PC-3 (cell line): ENCODE results near the gene DXO. TPM values are rescaled to one million over a fixed set of nuclear protein-coding genes. Genes with fewer than 3 reads are reported as not detected.

Experiments
- ATAC-seq: fragments of 200-7000 bp; cut with Tn5 transposase; 2 replicates; pipeline ENCODE4 v1.9.1; 2020; ENCODE audit warnings: mild to moderate bottlenecking, moderate library complexity
- BruUV-seq: library from RNA; stranded (reverse); fragments of 400-500 nt; replicated peaks from 2 replicates; lab custom pipeline; 2021; lab: Mats Ljungman, UMichigan
- CTCF ChIA-PET: fragments of 300-600 bp; sonication (Branson Sonifier 250); formaldehyde crosslinking; loops from one replicate; lab custom pipeline; 2022; ENCODE audit warnings: antibody characterized with exemption; lab: Charles Lee
- POLR2A ChIA-PET: fragments of 300-600 bp; sonication (Branson Sonifier 250); formaldehyde crosslinking; loops from one replicate; lab custom pipeline; 2022; ENCODE audit warnings: antibody characterized with exemption; ENCODE audit not compliant: unreplicated experiment; lab: Charles Lee
- DNase-seq: peaks from one replicate; pipeline ENCODE4 v3.0.0-alpha.2; 2015
- H2AFZ ChIP-seq: fragments of 300-600 bp; sonication (generic); 2 replicates; pipeline ENCODE4 v1.6.0; 2016; ENCODE audit warnings: antibody characterized with exemption, low read length
- H3F3A ChIP-seq: fragments of 300-600 bp; sonication (generic); one replicate; pipeline ENCODE4 v1.6.0; 2017; ENCODE audit warnings: antibody characterized with exemption, low read length, control low read depth, mild to moderate bottlenecking; ENCODE audit not compliant: unreplicated experiment
- H3K27ac ChIP-seq: fragments of 300-600 bp; sonication (generic); 2 replicates; pipeline ENCODE4 v1.5.1; 2016; ENCODE audit warnings: mild to moderate bottlenecking, low read length
- H3K27me3 ChIP-seq: fragments of 300-600 bp; sonication (generic); 2 replicates; pipeline ENCODE4 v1.6.1; 2016; ENCODE audit warnings: low read length, mixed read lengths
- H3K36me3 ChIP-seq: fragments of 300-600 bp; sonication (generic); 2 replicates; pipeline ENCODE4 v1.6.1; 2016; ENCODE audit warnings: low read depth, mixed run types, low read length, mixed read lengths
- H3K4me1 ChIP-seq: fragments of 300-600 bp; sonication (generic); 2 replicates; pipeline ENCODE4 v1.5.1; 2016; ENCODE audit warnings: low read length; ENCODE audit not compliant: insufficient read depth
- H3K4me2 ChIP-seq: fragments of 300-600 bp; sonication (generic); 2 replicates; pipeline ENCODE4 v1.6.0; 2016; ENCODE audit warnings: low read length
- H3K4me3 ChIP-seq: fragments of 300-600 bp; sonication (generic); 2 replicates; pipeline ENCODE4 v1.5.1; 2016; ENCODE audit warnings: mild to moderate bottlenecking, low read length, mixed read lengths
- H3K79me2 ChIP-seq: fragments of 300-600 bp; sonication (generic); 2 replicates; pipeline ENCODE4 v1.6.1; 2017; ENCODE audit warnings: low read length, mixed read lengths
- H3K9ac ChIP-seq: fragments of 300-600 bp; sonication (generic); 2 replicates; pipeline ENCODE4 v1.6.0; 2016; ENCODE audit warnings: mild to moderate bottlenecking, low read length
- H3K9me2 ChIP-seq: fragments of 300-600 bp; sonication (generic); replicated peaks from 2 replicates; pipeline ENCODE4 v1.6.1; 2016; ENCODE audit warnings: mixed run types, low read length, mixed read lengths
- H3K9me3 ChIP-seq: fragments of 300-600 bp; sonication (generic); 2 replicates; pipeline ENCODE4 v1.6.1; 2016; ENCODE audit warnings: low read length, mixed read lengths
- H4K20me1 ChIP-seq: fragments of 300-600 bp; sonication (generic); 2 replicates; pipeline ENCODE4 v1.6.1; 2016; ENCODE audit warnings: low read length, mixed read lengths
- CTCF ChIP-seq: fragments of 300-600 bp; sonication (generic); conservative IDR thresholded peaks from 2 replicates; pipeline ENCODE4 v1.5.1; 2017; ENCODE audit warnings: antibody characterized with exemption, low read depth, mild to moderate bottlenecking, low read length
- EZH2 ChIP-seq: fragments of 300-600 bp; sonication (generic); IDR thresholded peaks from one replicate; pipeline ENCODE4 v1.6.1; 2017; ENCODE audit warnings: antibody characterized with exemption, mild to moderate bottlenecking, low read length; ENCODE audit not compliant: unreplicated experiment
- EZH2phosphoT487 ChIP-seq: fragments of 300-600 bp; sonication (generic); IDR thresholded peaks from 2 replicates; pipeline ENCODE4 v1.6.1; 2018; ENCODE audit warnings: mild to moderate bottlenecking, antibody characterized with exemption, low read length, borderline replicate concordance
- intact Hi-C: fragments of 100-400 bp; cut with micrococcal nuclease; formaldehyde crosslinking; loops from 2 replicates; pipeline ENCODE4 v1.9.0; 2023
- total RNA-seq: library from RNA; depleted of rRNA; stranded (reverse); fragments of >200 nt; gene quantifications from 2 replicates; pipeline ENCODE4 v1.2.3, GENCODE V29; 2014

DXO gene
- total RNA-seq, 1 experiment from 2014 or later, result 27.1 TPM

- H3K9me3 ChIP-seq, result no peaks in the 10 kb centered on the region
- no TSS peak for BruUV-seq
- no peak overlapping the region for H3K9ac ChIP-seq
- no peak overlapping the region for H3K4me2 ChIP-seq
- TF ChIP-seq EZH2phosphoT487 (no peak), CTCF (no peak), EZH2 (no peak)
- DNase-seq, result no peak
- ATAC-seq, result no peak
- no peaks in the 10 kb centered on the region for H3F3A ChIP-seq
- no peaks in the 10 kb centered on the region for H3K9me2 ChIP-seq
- H3K36me3 ChIP-seq, result peaks cover 53% of the 10 kb centered on the region
- H3K4me3 ChIP-seq, result no peak overlapping the region
- ChIA-PET POLR2A (no interaction called here), CTCF (no interaction called here)
- peaks cover 9% of the 10 kb centered on the region for H3K4me1 ChIP-seq
- no peaks in the 10 kb centered on the region for H4K20me1 ChIP-seq
- peaks cover 13% of the 10 kb centered on the region for H3K79me2 ChIP-seq
- H2AFZ ChIP-seq, result no peak overlapping the region
- no peaks in the 10 kb centered on the region for H3K27me3 ChIP-seq
- H3K27ac ChIP-seq, result no peak overlapping the region
- intact Hi-C loops, result no loop called here
Observed at GRCh38 chr6:31963921-31964320, 8.0 kb downstream of the DXO start.

GRCh38 chr6:31961616-31962015 is 10.3 kb downstream of the DXO start:
- no TSS peak for BruUV-seq
- TF ChIP-seq EZH2, result no peak
- TF ChIP-seq CTCF, result no peak
- no peak for TF ChIP-seq EZH2phosphoT487
- Histone ChIP-seq H3K27me3 (no peaks in the 10 kb centered on the region), H3K27ac (no peak overlapping the region), H3K9ac (no peak overlapping the region), H3K9me2 (no peaks in the 10 kb centered on the region), H3K4me3 (no peak overlapping the region), H3K4me1 (peaks cover 19% of the 10 kb centered on the region), H3K9me3 (no peaks in the 10 kb centered on the region), H2AFZ (no peak overlapping the region), H3K36me3 (peaks cover 39% of the 10 kb centered on the region), H3F3A (no peaks in the 10 kb centered on the region), H3K79me2 (peaks cover 34% of the 10 kb centered on the region), H3K4me2 (no peak overlapping the region), H4K20me1 (no peaks in the 10 kb centered on the region)
- POLR2A ChIA-PET, result no interaction called here
- ATAC-seq, result no peak
- DNase-seq, result no peak
- CTCF ChIA-PET, result interaction anchor here (0.6 kb wide), 1 partner anchor 1212 kb away, joined by 3 read pairs; no protein-coding TSS in a partner anchor
- intact Hi-C loops, result no loop called here
